ENCODE measurements around the gene ZNF346.

Gene ZNF346

GRCh38 chr5:177124486-177124991 lies 102.0 kb downstream of the ZNF346 start:
- DNase-seq = no peak

GRCh38 chr5:177126771-177127170 lies 104.3 kb downstream of the ZNF346 start:
- no peak for DNase-seq

GRCh38 chr5:177128551-177128981 lies 106.1 kb downstream of the ZNF346 start:
- no peak for DNase-seq

- no peak for DNase-seq
Observed at GRCh38 chr5:177130211-177131018, 107.9 kb downstream of the ZNF346 start.

Measured in eye (tissue), 1 donor.